SK-N-MC (cell line): ENCODE measurements around the gene BACH2.

Experiments
- EZH2 ChIP-seq: fragments of 200-600 bp; sonication (generic); IDR thresholded peaks from one replicate; pipeline ENCODE4 v1.6.1; 2017; ENCODE audit warnings: antibody characterized with exemption
- FOXP2 ChIP-seq: optimal IDR thresholded peaks from 2 replicates; pipeline ENCODE3; 2011; ENCODE audit warnings: mild to moderate bottlenecking, moderate library complexity; ENCODE audit not compliant: insufficient read depth; ENCODE audit errors: extremely low read length, control extremely low read depth
- POLR2AphosphoS5 ChIP-seq: IDR thresholded peaks from 2 replicates; pipeline ENCODE4 v1.6.1; 2012; ENCODE audit warnings: mild to moderate bottlenecking, low read depth, low read length, borderline replicate concordance

- TF ChIP-seq EZH2 (no peak), POLR2AphosphoS5 (no peak), FOXP2 (no peak)
These were observed 361.8 kb downstream of the BACH2 start for GRCh38 chr6:89934685-89935366.
